K562 (cell line): Measurements from ENCODE around the gene DGKB.

ENCODE experiments used
- CTCF ChIP-seq, 3 experiments: IDR thresholded peaks in 2 of 3; conservative IDR thresholded peaks in 1 of 3; 2 replicates each; pipeline ENCODE4 v1.5.1; 2011 to 2012; ENCODE audit warnings: low read length in 3 of 3, mild to moderate bottlenecking in 3 of 3, control low read depth in 2 of 3, improper control_type of control experiment in 1 of 3, inconsistent platforms in 1 of 3, low read depth in 1 of 3, mixed read lengths in 1 of 3, moderate library complexity in 1 of 3; ENCODE audit not compliant: insufficient read depth in 2 of 3
- GTF3C2 ChIP-seq: IDR thresholded peaks from 3 replicates; pipeline ENCODE4 v1.6.1; 2011; ENCODE audit warnings: borderline replicate concordance, mild to moderate bottlenecking, moderate library complexity; ENCODE audit not compliant: insufficient read length; ENCODE audit errors: extremely low read depth
- HCFC1 ChIP-seq: IDR thresholded peaks from 2 replicates; pipeline ENCODE4 v1.6.1; 2012; ENCODE audit warnings: low read depth, low read length, improper control_type of control experiment
- NFE2L1 ChIP-seq: fragments of 450-650 bp; IDR thresholded peaks from 2 replicates; pipeline ENCODE4 v1.6.1; 2016; ENCODE audit warnings: missing genetic modification characterization, low read depth, mild to moderate bottlenecking, missing compliant biosample characterization, moderate library complexity, borderline replicate concordance
- POLR2A ChIP-seq: fragments of 450-650 bp; conservative IDR thresholded peaks from 2 replicates; pipeline ENCODE4 v1.6.1; 2016
- RBM15 ChIP-seq: fragments of 200-400 bp; formaldehyde crosslinking; IDR thresholded peaks from 2 replicates; pipeline ENCODE4 v1.6.1; 2018; ENCODE audit warnings: mild to moderate bottlenecking, low read length, moderate library complexity; ENCODE audit not compliant: insufficient read depth
- SREBF2 ChIP-seq: sonication (generic); formaldehyde crosslinking; IDR thresholded peaks from 2 replicates; pipeline ENCODE4 v1.4.0; 2020; ENCODE audit warnings: mild to moderate bottlenecking, missing genetic modification reagents
- ZBTB8A ChIP-seq: fragments of 450-650 bp; IDR thresholded peaks from 2 replicates; pipeline ENCODE4 v1.6.1; 2018; ENCODE audit warnings: mild to moderate bottlenecking, moderate library complexity; ENCODE audit not compliant: partially characterized antibody
- ZKSCAN1 ChIP-seq: fragments of 150-350 bp; IDR thresholded peaks from 2 replicates; pipeline ENCODE4 v1.6.1; 2016; ENCODE audit warnings: low read depth, low read length
- ZNF140 ChIP-seq: fragments of 250-450 bp; sonication (Bioruptor Pico); IDR thresholded peaks from 2 replicates; pipeline ENCODE4 v1.8.0; 2021; ENCODE audit warnings: moderate library complexity, mild to moderate bottlenecking, inconsistent platforms
- ZNF274 ChIP-seq: IDR thresholded peaks from 2 replicates; pipeline ENCODE4 v1.6.1; 2011; ENCODE audit warnings: low read depth, mild to moderate bottlenecking, low read length, moderate library complexity, borderline replicate concordance

DNA sequence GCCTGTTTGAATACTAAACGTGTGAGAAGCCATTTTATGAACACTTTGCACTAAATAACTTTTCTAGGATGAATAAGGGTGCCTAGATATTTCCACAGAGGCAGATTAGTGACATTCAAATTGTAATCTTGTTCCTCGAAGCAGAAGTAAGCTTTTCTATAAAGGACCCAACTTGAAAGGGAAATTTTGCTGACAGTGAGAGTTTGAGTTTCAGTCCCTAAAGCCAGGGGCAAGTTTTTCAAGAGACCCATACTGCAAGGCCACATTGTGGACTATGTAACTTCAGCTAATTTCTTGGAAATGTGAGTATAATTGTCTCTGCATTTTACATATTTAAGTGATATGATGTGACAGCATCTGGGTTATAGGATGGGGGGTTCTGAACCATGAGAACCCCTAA is 525.8 kb downstream of the DGKB start:
- TF ChIP-seq ZNF140 (no peak), CTCF (IDR thresholded peaks at IDR 0.05 in 2 of 3, conservative IDR thresholded peaks at IDR 0.05 in 1 of 3; ENCODE audit: insufficient read depth in 2 of 3, low read depth in 1 of 3, low read length in 3 of 3) (no peak), GTF3C2 (no peak), POLR2A (no peak), ZNF274 (no peak), ZKSCAN1 (no peak), NFE2L1 (no peak), HCFC1 (no peak), RBM15 (no peak), SREBF2 (CRISPR knock-in tag) (no peak), ZBTB8A (no peak)
